Esophagus (tissue), 2 donors: Measurements from ENCODE around the gene AFP. TPM values are rescaled to one million over a fixed set of nuclear protein-coding genes. Genes with fewer than 3 reads are reported as not detected.

ENCODE experiments used
- H3K27ac ChIP-seq, 2 donors: one replicate each; pipeline ENCODE4 v1.5.1; 2013; ENCODE audit warnings: low read depth in 2 of 2, mild to moderate bottlenecking in 2 of 2, inconsistent platforms in 1 of 2, low read length in 1 of 2, moderate library complexity in 1 of 2
- H3K27me3 ChIP-seq, 2 donors: one replicate each; pipeline ENCODE4 v1.6.1; 2013; ENCODE audit warnings: low read length in 2 of 2, control low read depth in 1 of 2, mild to moderate bottlenecking in 1 of 2; ENCODE audit not compliant: insufficient read depth in 2 of 2, control insufficient read depth in 1 of 2
- H3K36me3 ChIP-seq, 2 donors: one replicate each; pipeline ENCODE4 v1.6.1; 2013; ENCODE audit warnings: low read length in 1 of 2; ENCODE audit not compliant: control insufficient read depth in 2 of 2, insufficient read depth in 2 of 2
- H3K4me1 ChIP-seq, 2 donors: one replicate each; pipeline ENCODE4 v1.6.1; 2013; ENCODE audit warnings: low read length in 1 of 2; ENCODE audit not compliant: control insufficient read depth in 2 of 2, insufficient read depth in 2 of 2
- H3K4me3 ChIP-seq, 2 donors: one replicate each; pipeline ENCODE4 v1.5.1; 2013; ENCODE audit warnings: low read length in 2 of 2, mild to moderate bottlenecking in 2 of 2, low read depth in 1 of 2, moderate library complexity in 1 of 2
- H3K9me3 ChIP-seq, 2 donors: one replicate each; pipeline ENCODE4 v1.6.1; 2013; ENCODE audit warnings: mild to moderate bottlenecking in 2 of 2, low read depth in 1 of 2, low read length in 1 of 2, moderate library complexity in 1 of 2; ENCODE audit not compliant: control insufficient read depth in 2 of 2, insufficient read depth in 1 of 2
- WGBS, 2 donors: extraction: QIAGEN DNeasy Blood & Tissue Kit; methylation state at CpG; one replicate each; pipeline ENCODE4 v1.1.7; 2013; 5-methylcytosine and 5-hydroxymethylcytosine counted together
- polyA plus RNA-seq, 2 donors: library from polyadenylated mRNA; stranded (reverse); fragments of 200-250 nt; gene quantifications; one replicate each; pipeline ENCODE4 v1.2.3, GENCODE V29; 2013
- donor health status: healthy with polysubstance abuse.
- donor health status: Bipolar disorder and iron deficiency.

Gene AFP
- polyA plus RNA-seq, 2 donors: 0.05 TPM; not detected in 1

GRCh38 chr4:73421708-73422457 lies 14.1 kb upstream of the AFP start:
- no peaks in the 10 kb centered on the region for H3K36me3 ChIP-seq
- H3K27me3 ChIP-seq: no peaks in the 10 kb centered on the region
- H3K9me3 ChIP-seq: no peaks in the 10 kb centered on the region
- H3K4me1 ChIP-seq: no peaks in the 10 kb centered on the region
- no peak overlapping the region for H3K4me3 ChIP-seq
- H3K27ac ChIP-seq: no peak overlapping the region

GRCh38 chr4:73422458-73422752 lies 13.6 kb upstream of the AFP start:
- WGBS, 2 donors: 69 to 80% methylated on average over 4 of the region's 4 CpGs

GRCh38 chr4:73423184-73423583 lies 12.8 kb upstream of the AFP start:
- no peak overlapping the region for H3K4me3 ChIP-seq
- H3K36me3 ChIP-seq: no peaks in the 10 kb centered on the region
- no peak overlapping the region for H3K27ac ChIP-seq
- no peaks in the 10 kb centered on the region for H3K9me3 ChIP-seq
- H3K27me3 ChIP-seq: no peaks in the 10 kb centered on the region
- H3K4me1 ChIP-seq: no peaks in the 10 kb centered on the region

More at GRCh38 chr4:73422458-73422752, 13.6 kb upstream of the AFP start:
- Histone ChIP-seq H3K4me1 (no peaks in the 10 kb centered on the region), H3K27me3 (no peaks in the 10 kb centered on the region), H3K36me3 (no peaks in the 10 kb centered on the region), H3K4me3 (no peak overlapping the region), H3K9me3 (no peaks in the 10 kb centered on the region), H3K27ac (no peak overlapping the region)

- H3K27me3 ChIP-seq: no peaks in the 10 kb centered on the region
- H3K27ac ChIP-seq: no peak overlapping the region
- WGBS, 2 donors: 67 to 70% methylated on average over 3 of the region's 3 CpGs
- H3K36me3 ChIP-seq: no peaks in the 10 kb centered on the region
- H3K9me3 ChIP-seq: no peaks in the 10 kb centered on the region
- no peaks in the 10 kb centered on the region for H3K4me1 ChIP-seq
- no peak overlapping the region for H3K4me3 ChIP-seq
Observed at GRCh38 chr4:73426666-73427065, 9.4 kb upstream of the AFP start.

- H3K27me3 ChIP-seq: no peaks in the 10 kb centered on the region
- H3K4me3 ChIP-seq: no peak overlapping the region
- no peak overlapping the region for H3K27ac ChIP-seq
- 75 to 83% methylated on average over 2 of the region's 2 CpGs for WGBS, 2 donors
- no peaks in the 10 kb centered on the region for H3K36me3 ChIP-seq
- H3K9me3 ChIP-seq: no peaks in the 10 kb centered on the region
- H3K4me1 ChIP-seq: no peaks in the 10 kb centered on the region
Observed at GRCh38 chr4:73429118-73429517, 6.9 kb upstream of the AFP start.

- Histone ChIP-seq H3K4me1 (no peaks in the 10 kb centered on the region), H3K27ac (no peak overlapping the region), H3K36me3 (no peaks in the 10 kb centered on the region), H3K27me3 (no peaks in the 10 kb centered on the region), H3K9me3 (no peaks in the 10 kb centered on the region), H3K4me3 (no peak overlapping the region)
- WGBS, 2 donors: 39 to 51% methylated on average over 2 of the region's 2 CpGs
Observed at GRCh38 chr4:73429826-73430587, 6.0 kb upstream of the AFP start.

GRCh38 chr4:73431813-73432168 lies 4.2 kb upstream of the AFP start:
- no peaks in the 10 kb centered on the region for H3K36me3 ChIP-seq
- no peak overlapping the region for H3K27ac ChIP-seq
- no peaks in the 10 kb centered on the region for H3K4me1 ChIP-seq
- 73 to 77% methylated on average over 1 of the region's 1 CpG for WGBS, 2 donors
- no peaks in the 10 kb centered on the region for H3K9me3 ChIP-seq
- H3K4me3 ChIP-seq: no peak overlapping the region
- H3K27me3 ChIP-seq: no peaks in the 10 kb centered on the region

- Histone ChIP-seq H3K4me1 (no peaks in the 10 kb centered on the region), H3K4me3 (no peak overlapping the region), H3K27me3 (no peaks in the 10 kb centered on the region), H3K36me3 (no peaks in the 10 kb centered on the region), H3K9me3 (no peaks in the 10 kb centered on the region), H3K27ac (no peak overlapping the region)
- WGBS, 2 donors: 59 to 76% methylated on average over 5 of the region's 5 CpGs
Observed at GRCh38 chr4:73432169-73433000, 3.6 kb upstream of the AFP start.

- Histone ChIP-seq H3K27ac (no peak overlapping the region), H3K36me3 (no peaks in the 10 kb centered on the region), H3K4me3 (no peak overlapping the region), H3K27me3 (no peaks in the 10 kb centered on the region), H3K4me1 (no peaks in the 10 kb centered on the region), H3K9me3 (no peaks in the 10 kb centered on the region)
- 58 to 59% methylated on average over 2 of the region's 2 CpGs for WGBS, 2 donors
Observed at GRCh38 chr4:73433140-73433539, 2.9 kb upstream of the AFP start.
